GM19099 (cell line): ENCODE data around the gene TMEM178B.

Experiments used
- POLR2A ChIP-seq: IDR thresholded peaks from 3 replicates; pipeline ENCODE4 v1.6.1; 2011; ENCODE audit warnings: low read depth; ENCODE audit not compliant: insufficient read length; ENCODE audit errors: extremely low read depth

The TMEM178B gene

DNA sequence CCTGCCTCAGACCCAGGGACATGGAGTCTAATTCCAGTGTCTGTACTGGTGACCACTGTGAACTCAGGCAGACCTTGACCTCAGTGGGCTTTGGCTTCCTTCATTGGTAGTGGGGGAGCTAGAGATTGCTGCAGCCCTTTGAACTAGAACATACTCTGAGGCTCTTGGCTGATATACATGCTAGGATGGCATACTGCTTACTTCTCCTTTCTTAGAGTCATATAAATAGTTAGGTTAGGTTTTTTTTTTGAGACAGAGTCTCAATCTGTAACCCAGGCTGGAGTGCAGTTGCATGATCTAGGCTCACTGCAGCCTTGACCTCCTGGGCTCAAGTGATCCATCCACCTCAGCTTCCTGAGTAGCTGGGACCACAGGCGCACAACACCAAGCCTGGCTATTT lies 49.7 kb downstream of the TMEM178B start:
- no peak for TF ChIP-seq POLR2A

DNA sequence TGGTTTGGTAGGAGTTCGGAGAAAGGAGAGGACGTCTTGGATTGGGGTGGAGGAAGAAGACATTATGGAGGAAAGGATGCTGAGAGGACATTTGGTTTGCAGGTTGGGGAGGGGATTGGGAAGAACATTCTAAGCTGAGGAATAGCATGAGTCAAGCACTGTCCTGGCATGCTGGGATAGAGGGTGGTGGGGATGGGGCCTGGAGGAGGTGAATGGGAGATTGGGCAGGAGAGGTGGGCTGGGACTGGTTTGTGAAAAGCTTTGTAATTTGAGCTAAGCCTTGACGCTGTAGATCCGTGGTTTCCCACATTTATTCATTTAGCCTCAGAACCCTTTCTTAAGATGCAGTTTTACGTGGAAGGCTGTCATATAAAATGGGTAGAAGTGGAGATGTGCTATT lies 52.2 kb downstream of the TMEM178B start:
- no peak for TF ChIP-seq POLR2A

DNA sequence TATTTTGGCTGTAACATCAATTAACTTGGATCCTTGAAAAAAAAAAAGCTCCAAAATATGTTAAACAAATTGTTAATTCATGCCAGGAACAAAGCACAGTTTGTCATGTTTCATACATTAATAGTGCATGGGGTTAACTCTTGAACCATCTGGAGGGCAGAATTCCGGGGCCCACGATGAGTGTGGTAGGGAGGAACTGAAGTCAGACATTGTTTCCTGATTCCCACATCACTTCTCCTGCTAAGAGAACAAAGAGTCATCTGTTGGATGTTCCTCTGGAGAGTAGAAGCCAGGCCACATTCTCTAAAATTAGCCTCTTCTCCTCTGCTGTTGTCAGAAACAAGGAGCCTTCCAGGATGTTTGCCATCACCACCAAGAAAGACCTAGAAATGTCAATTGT lies 54.6 kb downstream of the TMEM178B start:
- no peak for TF ChIP-seq POLR2A

GRCh38 chr7:141128931-141129330 lies 55.1 kb downstream of the TMEM178B start:
- no peak for TF ChIP-seq POLR2A

DNA sequence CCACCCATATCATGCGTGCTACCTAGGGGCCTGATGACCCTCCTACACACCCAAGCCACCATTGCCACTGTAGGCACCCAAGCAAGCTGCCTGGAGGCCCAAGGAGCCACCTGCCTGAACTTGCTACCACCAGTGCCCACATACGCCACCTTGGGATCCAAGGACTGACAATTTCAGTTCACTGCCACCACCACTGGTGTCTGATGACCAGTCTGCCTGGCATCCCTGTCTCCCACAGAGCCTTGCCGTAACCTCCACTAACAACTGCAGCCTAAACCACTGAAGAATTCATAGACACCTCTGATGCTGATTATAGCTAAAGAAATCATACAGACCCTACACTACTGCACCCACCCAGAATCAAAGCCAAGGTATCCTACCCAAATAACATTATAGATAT lies 58.8 kb downstream of the TMEM178B start:
- TF ChIP-seq POLR2A = no peak

GRCh38 chr7:141133646-141134045 lies 59.8 kb downstream of the TMEM178B start:
- TF ChIP-seq POLR2A = no peak

- no peak for TF ChIP-seq POLR2A
Observed at GRCh38 chr7:141142058-141142457, 68.2 kb downstream of the TMEM178B start.

GRCh38 chr7:141144921-141145629 lies 71.2 kb downstream of the TMEM178B start:
- no peak for TF ChIP-seq POLR2A

DNA sequence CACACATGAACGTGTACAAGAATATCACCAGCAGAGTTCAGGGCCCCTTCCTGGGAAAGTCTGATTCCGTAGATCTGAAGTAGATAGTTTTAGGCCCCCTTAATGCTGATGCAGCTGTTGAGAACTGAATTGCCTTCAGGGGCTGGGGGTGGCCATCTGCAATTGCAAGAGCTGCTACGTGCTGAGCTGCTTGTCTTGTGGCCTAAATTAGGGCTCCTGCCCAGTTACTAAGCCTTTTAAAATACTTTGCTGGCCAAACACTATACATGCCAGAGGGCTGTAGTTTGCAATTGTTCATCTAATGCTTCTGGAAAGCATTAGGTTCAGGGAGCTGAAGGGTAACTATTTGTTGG lies 71.7 kb downstream of the TMEM178B start:
- TF ChIP-seq POLR2A = no peak

GRCh38 chr7:141147482-141147881 lies 73.6 kb downstream of the TMEM178B start:
- no peak for TF ChIP-seq POLR2A

DNA sequence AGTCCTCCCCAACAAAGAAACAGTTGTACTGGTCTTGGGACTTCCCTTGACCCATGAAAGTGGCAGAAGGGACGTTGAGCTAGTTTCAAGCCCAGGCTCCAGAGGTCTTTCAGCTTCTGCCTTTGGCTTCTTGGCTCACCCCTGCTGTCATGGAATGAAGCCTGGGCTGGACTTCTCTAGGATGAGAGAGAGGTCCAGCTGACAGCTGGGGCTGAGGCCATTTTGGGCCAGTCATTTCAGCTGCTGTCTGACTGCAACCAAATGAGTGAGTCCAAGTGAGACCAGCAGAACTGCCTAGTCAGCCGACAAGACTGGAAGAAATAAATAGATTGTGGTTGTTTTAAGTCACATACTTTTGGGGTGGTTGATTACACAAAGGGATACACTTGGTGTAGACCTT lies 76.6 kb downstream of the TMEM178B start:
- no peak for TF ChIP-seq POLR2A

GRCh38 chr7:141151746-141152145 lies 77.9 kb downstream of the TMEM178B start:
- no peak for TF ChIP-seq POLR2A

- no peak for TF ChIP-seq POLR2A
Observed at GRCh38 chr7:141153231-141153630, 79.4 kb downstream of the TMEM178B start.

DNA sequence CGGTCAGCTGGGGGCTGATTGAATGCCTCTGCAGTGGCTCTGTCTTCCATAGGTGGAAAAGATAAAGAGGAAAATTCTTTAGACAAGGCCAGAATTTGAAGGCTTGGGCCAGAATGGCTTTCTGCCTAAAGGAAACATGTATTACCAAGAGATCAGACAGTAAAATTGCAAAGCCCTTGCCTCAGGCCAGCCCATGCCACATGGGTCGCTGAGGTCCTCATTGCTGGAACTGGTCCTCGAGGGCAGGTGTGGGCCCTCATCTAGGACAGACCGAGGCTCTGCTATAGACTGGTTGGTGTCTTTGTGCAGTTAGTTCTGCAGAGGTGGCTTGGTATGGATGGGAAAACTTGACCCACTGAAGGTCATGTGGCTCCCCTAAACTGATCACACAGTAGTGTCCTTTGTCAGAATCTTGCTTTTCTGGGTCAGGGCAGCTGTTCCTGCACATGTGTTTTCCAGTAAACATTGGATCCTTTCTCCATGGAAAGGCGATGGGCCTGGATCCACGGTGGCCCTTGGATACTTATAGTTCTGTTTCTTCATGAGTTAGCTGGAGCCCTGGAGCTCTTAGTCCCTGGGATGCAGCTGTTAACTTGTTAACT lies 80.4 kb downstream of the TMEM178B start:
- no peak for TF ChIP-seq POLR2A

DNA sequence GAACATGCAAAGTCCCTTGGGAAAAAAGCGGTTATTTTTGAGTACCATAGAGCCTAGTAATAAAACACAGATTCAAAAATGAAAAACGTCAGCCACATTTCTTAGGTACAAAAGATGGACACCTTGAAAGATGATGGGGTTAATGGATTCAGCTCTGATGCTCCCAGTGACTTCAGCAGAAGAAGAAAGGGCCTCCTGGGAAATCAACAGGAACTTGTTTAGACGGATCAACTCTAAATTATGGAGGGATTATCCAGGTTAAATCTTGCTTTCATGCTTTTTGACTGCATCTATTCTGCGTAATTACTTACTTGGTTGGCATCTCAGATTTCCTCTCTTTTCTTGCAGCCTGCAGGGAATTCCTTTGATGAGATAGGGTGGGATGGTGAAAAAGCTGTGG lies 82.5 kb downstream of the TMEM178B start:
- no peak for TF ChIP-seq POLR2A

DNA sequence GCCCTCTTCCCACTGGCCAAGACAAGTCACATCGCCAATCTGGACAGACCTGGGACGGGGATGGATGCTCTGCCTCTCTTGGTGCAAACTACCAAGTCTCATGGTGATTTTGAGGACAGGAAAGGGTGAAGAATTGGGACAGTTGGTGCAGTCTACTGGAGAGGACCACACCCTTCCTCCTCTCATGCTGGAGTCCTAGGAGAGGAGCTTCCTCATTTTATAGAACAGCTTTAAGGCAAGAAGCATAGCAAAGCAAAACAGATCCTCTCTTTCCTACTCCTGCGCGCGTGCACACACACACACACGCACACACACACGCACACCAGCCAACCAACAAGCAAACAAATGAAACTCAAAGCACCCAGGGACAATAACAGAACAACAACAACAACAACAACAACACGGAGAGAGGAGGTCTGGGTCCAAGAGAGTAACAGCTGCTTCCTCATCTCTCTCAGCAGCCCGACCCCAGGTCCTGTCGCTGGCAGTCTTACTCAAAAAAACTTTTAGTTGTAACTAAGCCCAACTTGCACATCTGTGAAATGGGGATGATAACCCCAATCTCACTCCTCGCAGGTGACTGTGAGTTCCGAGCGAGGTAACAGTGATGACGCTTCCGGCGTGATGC lies 83.4 kb downstream of the TMEM178B start:
- TF ChIP-seq POLR2A = no peak
